Measurements from ENCODE around the gene VPS13D.

Gene VPS13D

DNA sequence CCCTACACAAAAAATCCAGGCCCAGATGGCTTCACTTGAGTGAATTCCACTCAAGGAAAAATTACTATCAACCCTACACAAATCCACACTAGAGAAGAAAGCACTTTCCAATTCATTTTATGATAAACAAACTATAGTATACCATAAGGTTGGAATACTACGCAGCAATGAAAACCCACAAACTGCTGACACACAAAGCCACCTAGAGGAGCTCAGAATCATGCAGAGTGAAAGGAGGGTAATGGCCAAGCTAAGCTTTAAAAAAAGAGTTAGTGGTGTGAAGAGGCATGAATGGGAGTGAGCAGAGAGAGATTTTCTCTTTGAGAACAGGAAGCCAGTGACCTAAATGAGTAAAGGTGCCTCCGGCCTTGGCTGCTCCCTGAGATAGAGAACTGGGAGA, 294.4 kb downstream of the VPS13D start:
- H3K9me3 ChIP-seq (ENCODE audit: low read depth, low read length): no peaks in the 10 kb centered on the region
- no peaks in the 10 kb centered on the region for H3K36me3 ChIP-seq (ENCODE audit: insufficient read depth, low read length)
- no peak for DNase-seq (ENCODE audit: low read depth, low spot score)
- no peak overlapping the region for H3K9ac ChIP-seq (ENCODE audit: insufficient read length)
- H3K27ac ChIP-seq: no peak overlapping the region
- no peak overlapping the region for H3K4me3 ChIP-seq
- TF ChIP-seq EZH2 (IDR thresholded peaks at IDR 0.05) (no peak), FOXP2 (optimal IDR thresholded peaks at IDR 0.05; ENCODE audit: control extremely low read depth, extremely low read length, insufficient read depth) (no peak), POLR2AphosphoS5 (IDR thresholded peaks at IDR 0.05; ENCODE audit: borderline replicate concordance, low read depth, low read length) (no peak)

DNA sequence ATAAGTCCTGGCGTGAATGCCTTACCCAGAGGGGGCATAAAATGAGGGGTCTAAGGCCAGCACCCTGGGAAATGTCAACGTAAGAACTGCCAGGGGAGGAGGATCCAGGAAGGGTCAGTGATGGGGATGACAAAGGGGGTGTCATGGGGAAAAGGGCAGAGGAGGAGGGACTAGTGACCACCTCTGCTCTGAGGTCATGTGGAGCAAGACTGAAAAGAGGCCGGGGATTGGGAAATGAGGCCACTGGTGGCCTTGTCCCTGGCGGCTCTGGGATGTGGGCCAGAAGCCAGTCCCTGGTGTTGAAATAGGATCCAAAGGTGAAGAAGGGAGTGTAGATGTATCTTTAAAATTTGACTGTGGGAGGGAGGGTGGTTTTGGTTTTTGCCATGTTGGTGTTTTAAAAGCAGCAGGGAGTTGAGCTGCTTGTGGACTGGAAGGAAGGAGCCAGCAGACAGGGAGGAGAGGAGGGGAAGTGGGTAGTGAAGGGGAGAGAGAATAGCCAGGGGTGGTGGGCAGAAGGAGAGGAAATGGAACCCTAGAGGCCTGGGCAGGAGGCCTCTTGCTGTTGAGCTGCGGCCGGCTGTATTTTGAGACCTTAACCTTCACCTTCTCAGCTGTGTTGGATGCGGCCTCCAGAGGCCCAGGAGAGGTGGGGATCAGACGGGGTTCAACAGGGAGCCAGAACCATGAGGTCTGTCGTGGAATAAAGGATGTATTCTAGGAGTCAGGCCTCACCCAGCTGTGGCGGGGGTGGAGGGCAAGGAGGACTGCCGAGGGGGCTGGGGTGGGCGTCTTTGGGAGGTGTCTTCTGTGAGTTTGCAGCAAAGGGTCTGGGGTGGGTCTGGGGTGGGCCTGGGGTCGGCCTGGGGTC, 295.7 kb downstream of the VPS13D start:
- no peak for DNase-seq (ENCODE audit: low read depth, low spot score)
- no peak overlapping the region for H3K4me3 ChIP-seq
- H3K36me3 ChIP-seq (ENCODE audit: insufficient read depth, low read length): no peaks in the 10 kb centered on the region
- no peak overlapping the region for H3K27ac ChIP-seq
- TF ChIP-seq POLR2AphosphoS5 (IDR thresholded peaks at IDR 0.05; ENCODE audit: borderline replicate concordance, low read depth, low read length): no peak
- TF ChIP-seq FOXP2 (optimal IDR thresholded peaks at IDR 0.05; ENCODE audit: control extremely low read depth, extremely low read length, insufficient read depth): no peak
- no peak for TF ChIP-seq EZH2 (IDR thresholded peaks at IDR 0.05)
- no peak overlapping the region for H3K9ac ChIP-seq (ENCODE audit: insufficient read length)
- no peaks in the 10 kb centered on the region for H3K9me3 ChIP-seq (ENCODE audit: low read depth, low read length)

DNA sequence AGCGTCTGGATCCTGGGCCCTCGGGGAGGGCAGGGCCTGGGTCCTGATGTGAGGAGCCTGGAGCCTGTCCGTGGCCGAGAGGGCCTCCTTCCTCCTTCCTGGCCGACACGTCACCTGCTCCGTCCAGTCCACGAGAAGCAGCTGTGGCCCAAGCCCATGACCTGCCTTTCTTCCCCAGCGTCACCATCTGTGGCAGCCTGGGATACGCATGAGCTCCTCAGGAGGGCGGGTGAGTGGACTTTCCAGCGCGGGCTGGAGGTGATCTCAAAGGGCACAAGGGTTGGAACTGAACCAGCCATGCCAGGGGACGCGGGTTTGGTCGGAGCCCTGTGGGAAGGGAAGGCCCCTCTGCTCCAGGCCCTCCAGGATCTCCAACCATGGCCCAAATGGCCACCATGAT, 297.7 kb downstream of the VPS13D start:
- TF ChIP-seq EZH2 (IDR thresholded peaks at IDR 0.05): no peak
- no peak for TF ChIP-seq POLR2AphosphoS5 (IDR thresholded peaks at IDR 0.05; ENCODE audit: borderline replicate concordance, low read depth, low read length)
- no peak for TF ChIP-seq FOXP2 (optimal IDR thresholded peaks at IDR 0.05; ENCODE audit: control extremely low read depth, extremely low read length, insufficient read depth)
- no peak overlapping the region for H3K4me3 ChIP-seq
- no peaks in the 10 kb centered on the region for H3K36me3 ChIP-seq (ENCODE audit: insufficient read depth, low read length)
- no peaks in the 10 kb centered on the region for H3K9me3 ChIP-seq (ENCODE audit: low read depth, low read length)
- H3K9ac ChIP-seq (ENCODE audit: insufficient read length): no peak overlapping the region
- no peak overlapping the region for H3K27ac ChIP-seq
- DNase-seq (ENCODE audit: low read depth, low spot score): no peak

DNA sequence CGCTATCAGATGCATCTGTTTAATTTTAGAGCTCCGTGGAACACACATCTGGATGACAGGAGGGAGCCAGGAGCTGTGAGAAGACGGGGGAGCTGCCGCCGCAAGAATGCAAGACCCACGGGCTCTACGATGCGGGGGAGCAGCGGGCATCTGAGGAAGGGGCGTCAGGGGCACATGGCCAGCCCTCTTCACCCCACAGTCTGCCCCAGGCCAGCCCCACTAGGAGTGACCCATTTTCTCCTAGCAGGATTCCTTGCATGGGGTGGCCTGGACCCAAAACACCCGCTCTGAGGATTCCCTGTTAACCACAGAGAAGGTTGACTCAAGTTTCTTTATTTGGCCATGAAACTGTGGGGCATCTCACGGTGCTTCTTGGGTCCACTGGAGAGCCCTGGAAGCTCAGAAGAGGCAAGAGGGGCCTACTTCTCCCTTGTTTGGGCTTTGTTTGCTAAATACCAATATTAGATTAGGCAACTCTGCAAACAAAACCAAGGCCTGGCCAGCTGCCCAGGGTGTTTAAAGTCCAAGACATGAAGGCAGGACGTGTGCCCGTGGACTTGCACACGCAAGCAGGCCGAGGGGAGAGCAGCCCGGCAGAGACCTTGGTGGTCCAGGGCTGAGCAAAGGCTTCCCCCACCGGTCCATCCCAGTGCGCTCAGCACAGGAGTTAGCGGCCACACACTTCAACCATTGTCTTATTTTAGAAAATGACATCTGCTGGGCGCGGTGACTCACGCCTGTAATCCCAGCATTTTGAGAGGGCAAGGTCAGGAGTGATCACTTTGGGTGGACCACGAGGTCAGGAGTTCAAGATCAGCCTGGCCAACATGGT, 298.4 kb downstream of the VPS13D start:
- H3K27ac ChIP-seq: no peak overlapping the region
- DNase-seq (ENCODE audit: low read depth, low spot score): no peak
- H3K9ac ChIP-seq (ENCODE audit: insufficient read length): no peak overlapping the region

GRCh38 chr1:12529640-12530174, 299.9 kb downstream of the VPS13D start:
- H3K9me3 ChIP-seq (ENCODE audit: low read depth, low read length): no peaks in the 10 kb centered on the region
- no peak overlapping the region for H3K9ac ChIP-seq (ENCODE audit: insufficient read length)
- H3K36me3 ChIP-seq (ENCODE audit: insufficient read depth, low read length): no peaks in the 10 kb centered on the region
- H3K4me3 ChIP-seq: no peak overlapping the region
- no peak for DNase-seq (ENCODE audit: low read depth, low spot score)
- no peak overlapping the region for H3K27ac ChIP-seq
- TF ChIP-seq POLR2AphosphoS5 (IDR thresholded peaks at IDR 0.05; ENCODE audit: borderline replicate concordance, low read depth, low read length) (no peak), EZH2 (IDR thresholded peaks at IDR 0.05) (no peak), FOXP2 (optimal IDR thresholded peaks at IDR 0.05; ENCODE audit: control extremely low read depth, extremely low read length, insufficient read depth) (no peak)

More for the DNA sequence above, 298.4 kb downstream of the VPS13D start:
- Histone ChIP-seq H3K4me3 (no peak overlapping the region), H3K36me3 (ENCODE audit: insufficient read depth, low read length) (no peaks in the 10 kb centered on the region), H3K9me3 (ENCODE audit: low read depth, low read length) (no peaks in the 10 kb centered on the region)
- TF ChIP-seq FOXP2 (optimal IDR thresholded peaks at IDR 0.05; ENCODE audit: control extremely low read depth, extremely low read length, insufficient read depth) (no peak), POLR2AphosphoS5 (IDR thresholded peaks at IDR 0.05; ENCODE audit: borderline replicate concordance, low read depth, low read length) (no peak), EZH2 (IDR thresholded peaks at IDR 0.05) (no peak)

GRCh38 chr1:12530462-12531178, 300.8 kb downstream of the VPS13D start:
- Histone ChIP-seq H3K9ac (ENCODE audit: insufficient read length) (no peak overlapping the region), H3K27ac (no peak overlapping the region)
- DNase-seq (ENCODE audit: low read depth, low spot score): no peak

DNA sequence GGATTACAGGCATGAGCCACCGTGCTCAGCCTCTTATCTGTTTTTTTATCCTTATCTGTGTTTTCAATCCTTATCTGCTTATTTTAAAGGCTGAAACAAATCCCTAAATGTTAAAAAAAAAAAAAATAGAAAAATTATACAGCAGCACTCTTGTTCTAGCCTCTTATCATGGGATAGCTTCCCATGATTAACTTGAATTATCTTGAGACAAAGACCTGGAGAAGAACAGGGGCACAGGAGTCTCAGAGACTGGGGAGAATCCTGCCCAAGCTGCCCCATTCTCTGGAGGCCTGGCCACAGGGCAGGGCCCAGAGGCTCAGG, 301.3 kb downstream of the VPS13D start:
- no peak for DNase-seq (ENCODE audit: low read depth, low spot score)
- Histone ChIP-seq H3K9me3 (ENCODE audit: low read depth, low read length) (no peaks in the 10 kb centered on the region), H3K27ac (no peak overlapping the region), H3K36me3 (ENCODE audit: insufficient read depth, low read length) (no peaks in the 10 kb centered on the region), H3K4me3 (no peak overlapping the region), H3K9ac (ENCODE audit: insufficient read length) (no peak overlapping the region)
- TF ChIP-seq EZH2 (IDR thresholded peaks at IDR 0.05) (no peak), POLR2AphosphoS5 (IDR thresholded peaks at IDR 0.05; ENCODE audit: borderline replicate concordance, low read depth, low read length) (no peak), FOXP2 (optimal IDR thresholded peaks at IDR 0.05; ENCODE audit: control extremely low read depth, extremely low read length, insufficient read depth) (no peak)

More at GRCh38 chr1:12530462-12531178, 300.8 kb downstream of the VPS13D start:
- no peaks in the 10 kb centered on the region for H3K36me3 ChIP-seq (ENCODE audit: insufficient read depth, low read length)
- TF ChIP-seq EZH2 (IDR thresholded peaks at IDR 0.05): no peak
- TF ChIP-seq FOXP2 (optimal IDR thresholded peaks at IDR 0.05; ENCODE audit: control extremely low read depth, extremely low read length, insufficient read depth): no peak
- TF ChIP-seq POLR2AphosphoS5 (IDR thresholded peaks at IDR 0.05; ENCODE audit: borderline replicate concordance, low read depth, low read length): no peak
- H3K9me3 ChIP-seq (ENCODE audit: low read depth, low read length): no peaks in the 10 kb centered on the region
- H3K4me3 ChIP-seq: no peak overlapping the region

Measured in SK-N-MC (cell line).